Astrocyte (in vitro differentiated cells and primary cell): ENCODE data around the gene RASA4B.
"Not testable (repeated sequence)": the region's sequence is repeated elsewhere in the genome, so short reads cannot be mapped to it uniquely, and the experiment has no call there.

Experiments
- EZH2 ChIP-seq: IDR thresholded peaks from 2 replicates; pipeline ENCODE4 v1.6.1; 2012; ENCODE audit warnings: mild to moderate bottlenecking, low read length, inconsistent platforms; ENCODE audit not compliant: insufficient read depth
- TF ChIP-seq, protein P1 (sequence below): IDR thresholded peaks from 2 replicates; pipeline ENCODE4 v1.5.1; 2011; ENCODE audit warnings: low read depth, mild to moderate bottlenecking, inconsistent platforms, low read length, moderate library complexity; ENCODE audit not compliant: insufficient read depth

- TF ChIP-seq, protein P1, sequence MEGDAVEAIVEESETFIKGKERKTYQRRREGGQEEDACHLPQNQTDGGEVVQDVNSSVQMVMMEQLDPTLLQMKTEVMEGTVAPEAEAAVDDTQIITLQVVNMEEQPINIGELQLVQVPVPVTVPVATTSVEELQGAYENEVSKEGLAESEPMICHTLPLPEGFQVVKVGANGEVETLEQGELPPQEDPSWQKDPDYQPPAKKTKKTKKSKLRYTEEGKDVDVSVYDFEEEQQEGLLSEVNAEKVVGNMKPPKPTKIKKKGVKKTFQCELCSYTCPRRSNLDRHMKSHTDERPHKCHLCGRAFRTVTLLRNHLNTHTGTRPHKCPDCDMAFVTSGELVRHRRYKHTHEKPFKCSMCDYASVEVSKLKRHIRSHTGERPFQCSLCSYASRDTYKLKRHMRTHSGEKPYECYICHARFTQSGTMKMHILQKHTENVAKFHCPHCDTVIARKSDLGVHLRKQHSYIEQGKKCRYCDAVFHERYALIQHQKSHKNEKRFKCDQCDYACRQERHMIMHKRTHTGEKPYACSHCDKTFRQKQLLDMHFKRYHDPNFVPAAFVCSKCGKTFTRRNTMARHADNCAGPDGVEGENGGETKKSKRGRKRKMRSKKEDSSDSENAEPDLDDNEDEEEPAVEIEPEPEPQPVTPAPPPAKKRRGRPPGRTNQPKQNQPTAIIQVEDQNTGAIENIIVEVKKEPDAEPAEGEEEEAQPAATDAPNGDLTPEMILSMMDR = not testable (repeated sequence)
- not testable (repeated sequence) for TF ChIP-seq EZH2
Measured at GRCh38 chr7:102531583-102531982, 14.0 kb upstream of the RASA4B start.
